Bronchial epithelial cell (primary cell): Measurements from ENCODE around the gene CSNK2A1. TPM values are rescaled to one million over a fixed set of nuclear protein-coding genes. Genes with fewer than 3 reads are reported as not detected.
"Not testable (repeated sequence)": the region's sequence is repeated elsewhere in the genome, so short reads cannot be mapped to it uniquely, and the experiment has no call there.

Experiments used
- DNase-seq: peaks from one replicate; pipeline ENCODE4 v3.0.0-alpha.2; 2010; ENCODE audit warnings: low read depth
- FAIRE-seq: peaks from 2 replicates; lab custom pipeline; 2011; peaks lifted over from hg19 to GRCh38; lab: Jason Lieb, UNC
- H3K27me3 ChIP-seq: 2 replicates; pipeline ENCODE4 v1.5.1; 2011; ENCODE audit warnings: low read length; ENCODE audit not compliant: control insufficient read depth, insufficient read depth
- H3K36me3 ChIP-seq: 2 replicates; pipeline ENCODE4 v1.5.1; 2011; ENCODE audit warnings: low read length; ENCODE audit not compliant: control insufficient read depth, insufficient read depth
- H3K4me3 ChIP-seq: 2 replicates; pipeline ENCODE4 v1.5.1; 2011; ENCODE audit warnings: mild to moderate bottlenecking, low read depth, low read length, control low read depth
- CTCF ChIP-seq: IDR thresholded peaks from 2 replicates; pipeline ENCODE4 v1.5.1; 2011; ENCODE audit warnings: mild to moderate bottlenecking, moderate library complexity, low read length, control low read depth, inconsistent platforms; ENCODE audit not compliant: insufficient read depth, severe bottlenecking
- total RNA-seq: library from RNA; depleted of rRNA; stranded (reverse); fragments of >200 nt; gene quantifications from 2 replicates; pipeline ENCODE4 v1.2.1, GENCODE V29; 2014

Gene CSNK2A1
- total RNA-seq, 1 donor from 2014 or later: 242 TPM

GRCh38 chr20:461254-462198, 82.1 kb downstream of the CSNK2A1 start:
- peak overlapping the region; percentile 79 for H3K4me3 ChIP-seq
- TF ChIP-seq CTCF: no peak
- no peak for FAIRE-seq
- no peaks in the 10 kb centered on the region for H3K27me3 ChIP-seq
- DNase-seq: peak; percentile 17
- no peaks in the 10 kb centered on the region for H3K36me3 ChIP-seq

- Histone ChIP-seq H3K36me3 (no peaks in the 10 kb centered on the region), H3K4me3 (no peak overlapping the region), H3K27me3 (no peaks in the 10 kb centered on the region)
- TF ChIP-seq CTCF: no peak
- FAIRE-seq: no peak
- DNase-seq: no peak
Measured at GRCh38 chr20:460707-461106, 82.9 kb downstream of the CSNK2A1 start.

GRCh38 chr20:460180-460579, 83.4 kb downstream of the CSNK2A1 start:
- no peak for TF ChIP-seq CTCF
- H3K4me3 ChIP-seq: no peak overlapping the region
- no peaks in the 10 kb centered on the region for H3K36me3 ChIP-seq
- no peak for DNase-seq
- no peak for FAIRE-seq
- no peaks in the 10 kb centered on the region for H3K27me3 ChIP-seq

- Histone ChIP-seq H3K4me3 (no peak overlapping the region), H3K36me3 (no peaks in the 10 kb centered on the region), H3K27me3 (no peaks in the 10 kb centered on the region)
- FAIRE-seq (no peak), DNase-seq (no peak)
- TF ChIP-seq CTCF: no peak
Measured at GRCh38 chr20:458776-459175, 84.8 kb downstream of the CSNK2A1 start.

GRCh38 chr20:454951-455350, 88.6 kb downstream of the CSNK2A1 start:
- Histone ChIP-seq H3K27me3 (no peaks in the 10 kb centered on the region), H3K36me3 (peaks cover 2% of the 10 kb centered on the region), H3K4me3 (no peak overlapping the region)
- TF ChIP-seq CTCF: no peak
- FAIRE-seq (no peak), DNase-seq (no peak)

GRCh38 chr20:452021-452420, 91.6 kb downstream of the CSNK2A1 start:
- H3K27me3 ChIP-seq, H3K4me3 ChIP-seq, H3K36me3 ChIP-seq, FAIRE-seq, DNase-seq: not testable (repeated sequence)
